NCI-H2171 treated with DMSO at 0.1 percent for 48 hours (cell line): ENCODE results near the gene LHPP.

Experiments
- DNase-seq: peaks from one replicate; lab custom pipeline; 2025; lab: John Stamatoyannopoulos, UW

LHPP gene

GRCh38 chr10:124557648-124558338 is 96.2 kb downstream of the LHPP start:
- no peak for DNase-seq

- DNase-seq, result no peak
Observed at GRCh38 chr10:124558339-124559321, 97.0 kb downstream of the LHPP start.

GRCh38 chr10:124559372-124560132 is 97.9 kb downstream of the LHPP start:
- no peak for DNase-seq

- DNase-seq, result no peak
Observed at GRCh38 chr10:124560377-124561105, 98.9 kb downstream of the LHPP start.

- DNase-seq, result no peak
Observed at GRCh38 chr10:124561206-124561605, 99.6 kb downstream of the LHPP start.

- no peak for DNase-seq
Observed at GRCh38 chr10:124562425-124563060, 100.9 kb downstream of the LHPP start.

GRCh38 chr10:124563320-124564040 is 101.9 kb downstream of the LHPP start:
- DNase-seq, result no peak

GRCh38 chr10:124564881-124565280 is 103.3 kb downstream of the LHPP start:
- no peak for DNase-seq

GRCh38 chr10:124565565-124566221 is 104.1 kb downstream of the LHPP start:
- DNase-seq, result no peak

GRCh38 chr10:124566222-124566888 is 104.7 kb downstream of the LHPP start:
- DNase-seq, result no peak

GRCh38 chr10:124566981-124567835 is 105.6 kb downstream of the LHPP start:
- no peak for DNase-seq

- no peak for DNase-seq
Observed at GRCh38 chr10:124568339-124568738, 106.7 kb downstream of the LHPP start.

- no peak for DNase-seq
Observed at GRCh38 chr10:124568848-124569622, 107.4 kb downstream of the LHPP start.

- no peak for DNase-seq
Observed at GRCh38 chr10:124569623-124570470, 108.2 kb downstream of the LHPP start.

GRCh38 chr10:124570646-124571045 is 109.0 kb downstream of the LHPP start:
- no peak for DNase-seq

- no peak for DNase-seq
Observed at GRCh38 chr10:124572751-124573150, 111.1 kb downstream of the LHPP start.
